Activated CD8-positive, alpha-beta T cell treated with anti-CD3 and anti-CD28 coated beads, Interleukin-2, amount 10 ng/mL, durations not matched to agents 7 days and 5 days (primary cell): Measurements from ENCODE around the gene CD200. TPM values are rescaled to one million over a fixed set of nuclear protein-coding genes. Genes with fewer than 3 reads are reported as not detected.

ENCODE experiments used
- ATAC-seq: fragments of 150-1000 bp; cut with Tn5 transposase; one replicate; pipeline ENCODE4 v1.10.0; 2021; ENCODE audit warnings: moderate library complexity
- CTCF ChIA-PET: fragments of 350-600 bp; sonication (Branson Sonifier 250); formaldehyde crosslinking; loops from one replicate; lab custom pipeline; 2021; ENCODE audit warnings: antibody characterized with exemption; lab: Charles Lee
- POLR2A ChIA-PET: fragments of 350-600 bp; sonication (Branson Sonifier 250); formaldehyde crosslinking; loops from one replicate; lab custom pipeline; 2021; ENCODE audit warnings: antibody characterized with exemption; lab: Charles Lee
- DNase-seq: peaks from one replicate; pipeline ENCODE4 v3.0.0-alpha.2; 2020
- H3K27ac Mint-ChIP-seq: one replicate; pipeline ENCODE4 v1.8.0; 2021; ENCODE audit warnings: mild to moderate bottlenecking, mixed read lengths
- H3K27me3 Mint-ChIP-seq: one replicate; pipeline ENCODE4 v1.8.0; 2021; ENCODE audit warnings: low read depth, mixed read lengths
- H3K36me3 Mint-ChIP-seq: one replicate; pipeline ENCODE4 v1.8.0; 2021; ENCODE audit warnings: low read depth, mixed read lengths
- H3K4me1 Mint-ChIP-seq: one replicate; pipeline ENCODE4 v1.8.0; 2021; ENCODE audit warnings: low read depth, mixed read lengths
- H3K4me3 Mint-ChIP-seq: one replicate; pipeline ENCODE4 v1.8.0; 2021; ENCODE audit warnings: mild to moderate bottlenecking, mixed read lengths
- H3K9me3 Mint-ChIP-seq: one replicate; pipeline ENCODE4 v1.8.0; 2022; ENCODE audit warnings: mixed read lengths; ENCODE audit not compliant: insufficient read depth
- total RNA-seq, 2 experiments: library from RNA; stranded (reverse); gene quantifications; one replicate each; pipeline ENCODE4 v1.2.3, GENCODE V29; 2021

Gene CD200
- 1 to 10 TPM in 1 of 2 experiments, under 1 TPM in 1; 0.86 to 1.4 TPM for total RNA-seq

GRCh38 chr3:112333002-112333380 is at the start of gene CD200:
Gene CD200, plus strand, starts transcription at chr3:112333156. Its CDS starts 57 bp downstream, at chr3:112333213.
- no peaks in the 10 kb centered on the region for H3K36me3 Mint-ChIP-seq
- peak; percentile 49 for DNase-seq
- no peaks in the 10 kb centered on the region for H3K27me3 Mint-ChIP-seq
- CTCF ChIA-PET = interaction anchor here (0.8 to 2.8 kb wide), 26 partner anchors 13 to 227 kb away, joined by 3 to 24 read pairs (median 5); partner anchors contain the start of genes BTLA and SLC9C1
- ATAC-seq = peak; percentile 87
- no peaks in the 10 kb centered on the region for H3K9me3 Mint-ChIP-seq
- peaks cover 32% of the 10 kb centered on the region for H3K4me1 Mint-ChIP-seq
- POLR2A ChIA-PET = interaction anchor here (0.7 to 1.5 kb wide), 7 partner anchors 11 to 229 kb away, joined by 3 to 6 read pairs (median 4); partner anchors contain the start of genes ATG3, BTLA and SLC35A5
- H3K27ac Mint-ChIP-seq = peak within 1 kb of the TSS; percentile 78
- peak within 1 kb of the TSS; percentile 84 for H3K4me3 Mint-ChIP-seq

- ATAC-seq = no peak
- Mint-ChIP-seq H3K27ac (no peak overlapping the region), H3K9me3 (no peaks in the 10 kb centered on the region), H3K4me1 (peaks cover 5% of the 10 kb centered on the region), H3K4me3 (no peak overlapping the region), H3K27me3 (peaks cover 2% of the 10 kb centered on the region), H3K36me3 (no peaks in the 10 kb centered on the region)
- no peak for DNase-seq
- ChIA-PET POLR2A (no interaction called here), CTCF (interaction anchor here (1.1 to 1.5 kb wide), 3 partner anchors 9 to 177 kb away, joined by 3 to 9 read pairs (median 3); no protein-coding TSS in a partner anchor)
Measured at GRCh38 chr3:112289011-112289410, 43.9 kb upstream of the CD200 start.

DNA sequence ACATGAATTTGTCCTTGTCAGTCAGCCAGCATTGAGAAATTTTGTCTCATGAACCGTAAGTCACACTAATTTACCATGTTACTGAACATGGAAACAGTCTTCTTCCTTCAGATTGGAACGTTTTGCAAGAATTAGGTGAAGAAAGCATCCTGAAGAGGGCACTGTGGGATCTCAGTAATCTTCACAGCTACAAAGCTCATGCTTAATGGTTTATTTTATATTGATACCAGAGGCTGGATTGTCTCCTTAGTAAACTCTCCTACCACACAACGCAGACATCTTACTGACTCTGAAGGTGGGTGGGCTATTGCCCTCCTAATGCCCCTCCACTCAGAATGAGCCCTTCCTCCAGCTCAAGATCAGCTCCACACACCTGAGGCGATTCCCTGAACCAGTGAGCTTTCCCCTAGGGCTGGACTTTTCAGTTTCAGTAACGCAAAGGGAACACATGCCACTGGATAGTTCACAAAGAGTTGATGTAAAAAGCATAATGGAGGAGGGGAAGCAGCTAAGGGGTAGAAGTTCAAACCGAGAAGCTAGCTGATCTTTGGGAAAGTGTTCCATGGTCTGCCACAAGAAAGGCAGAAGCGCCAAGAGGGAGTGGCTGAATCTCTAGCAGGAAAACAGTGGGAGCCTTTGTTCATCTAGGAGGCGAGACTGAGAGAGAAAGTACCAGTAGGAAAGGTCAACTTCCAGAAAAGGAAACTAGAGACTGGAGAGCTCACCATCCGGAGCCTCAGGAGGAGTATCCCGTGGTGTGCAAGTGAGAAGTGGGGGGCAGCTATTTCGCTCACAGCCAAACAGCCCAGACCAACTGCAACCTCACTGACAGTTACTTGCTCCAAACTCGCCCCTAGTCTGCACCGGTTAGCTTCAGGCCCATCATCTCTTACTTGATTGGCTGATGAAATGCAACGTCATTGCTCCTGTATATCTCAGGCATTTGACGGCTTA is 39.3 kb upstream of the CD200 start, which contains the start of gene SLC9C1:
Gene SLC9C1 (minus strand): TSS at position 849 of the 954 bp plus-strand sequence. CDS start 7,425 bp downstream, outside the sequence.
- Mint-ChIP-seq H3K4me3 (peak within 1 kb of the TSS; percentile 30), H3K9me3 (no peaks in the 10 kb centered on the region), H3K27me3 (peaks cover 2% of the 10 kb centered on the region), H3K36me3 (no peaks in the 10 kb centered on the region), H3K27ac (peak within 1 kb of the TSS; percentile 62), H3K4me1 (peaks cover 22% of the 10 kb centered on the region)
- CTCF ChIA-PET = interaction anchor here (0.7 to 5.8 kb wide), 53 partner anchors 10 to 685 kb away, joined by 3 to 67 read pairs (median 4); partner anchors contain the start of genes ATG3, CD200 and SLC35A5
- peak; percentile 68 for DNase-seq
- POLR2A ChIA-PET = interaction anchor here (0.8 kb wide), 1 partner anchor 40 kb away, joined by 4 read pairs; the partner anchor contains the start of gene CD200
- ATAC-seq = peak; percentile 74

GRCh38 chr3:112297714-112298113 is 35.2 kb upstream of the CD200 start:
- H3K4me3 Mint-ChIP-seq = peak overlapping the region; percentile 43
- CTCF ChIA-PET = interaction anchor here (0.8 to 5.8 kb wide), 2 partner anchors 12 to 187 kb away, joined by 3 to 67 read pairs; no protein-coding TSS in a partner anchor
- H3K36me3 Mint-ChIP-seq = no peaks in the 10 kb centered on the region
- peaks cover 25% of the 10 kb centered on the region for H3K4me1 Mint-ChIP-seq
- peak overlapping the region; percentile 27 for H3K27ac Mint-ChIP-seq
- no peaks in the 10 kb centered on the region for H3K27me3 Mint-ChIP-seq
- DNase-seq = no peak
- POLR2A ChIA-PET = no interaction called here
- H3K9me3 Mint-ChIP-seq = no peaks in the 10 kb centered on the region
- ATAC-seq = no peak

DNA sequence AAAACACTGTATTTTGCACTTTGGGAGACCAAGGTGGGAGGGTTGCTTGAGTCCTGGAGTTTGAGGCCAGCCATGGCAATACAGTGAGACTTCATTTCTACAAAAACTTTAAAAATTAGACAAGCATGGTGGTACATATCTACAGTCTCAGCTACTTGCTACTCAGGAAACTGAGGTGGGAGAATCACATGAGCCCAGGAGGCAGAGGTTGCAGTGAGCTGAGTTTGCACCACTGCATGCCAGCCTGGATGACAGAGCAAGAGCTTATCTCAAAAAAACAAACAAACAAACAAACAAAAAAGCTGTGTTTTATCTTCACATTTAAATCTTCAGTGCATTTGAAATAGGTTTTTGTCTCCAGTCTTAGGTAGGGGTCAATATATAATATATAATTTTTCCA is 34.2 kb upstream of the CD200 start:
- H3K36me3 Mint-ChIP-seq = no peaks in the 10 kb centered on the region
- DNase-seq (no peak), ATAC-seq (no peak)
- H3K9me3 Mint-ChIP-seq = no peaks in the 10 kb centered on the region
- no peaks in the 10 kb centered on the region for H3K27me3 Mint-ChIP-seq
- H3K4me1 Mint-ChIP-seq = peaks cover 20% of the 10 kb centered on the region
- no peak overlapping the region for H3K27ac Mint-ChIP-seq
- no peak overlapping the region for H3K4me3 Mint-ChIP-seq
- ChIA-PET POLR2A (no interaction called here), CTCF (interaction anchor here (0.6 to 2.2 kb wide), 8 partner anchors 10 to 187 kb away, joined by 3 to 11 read pairs (median 3); no protein-coding TSS in a partner anchor)

DNA sequence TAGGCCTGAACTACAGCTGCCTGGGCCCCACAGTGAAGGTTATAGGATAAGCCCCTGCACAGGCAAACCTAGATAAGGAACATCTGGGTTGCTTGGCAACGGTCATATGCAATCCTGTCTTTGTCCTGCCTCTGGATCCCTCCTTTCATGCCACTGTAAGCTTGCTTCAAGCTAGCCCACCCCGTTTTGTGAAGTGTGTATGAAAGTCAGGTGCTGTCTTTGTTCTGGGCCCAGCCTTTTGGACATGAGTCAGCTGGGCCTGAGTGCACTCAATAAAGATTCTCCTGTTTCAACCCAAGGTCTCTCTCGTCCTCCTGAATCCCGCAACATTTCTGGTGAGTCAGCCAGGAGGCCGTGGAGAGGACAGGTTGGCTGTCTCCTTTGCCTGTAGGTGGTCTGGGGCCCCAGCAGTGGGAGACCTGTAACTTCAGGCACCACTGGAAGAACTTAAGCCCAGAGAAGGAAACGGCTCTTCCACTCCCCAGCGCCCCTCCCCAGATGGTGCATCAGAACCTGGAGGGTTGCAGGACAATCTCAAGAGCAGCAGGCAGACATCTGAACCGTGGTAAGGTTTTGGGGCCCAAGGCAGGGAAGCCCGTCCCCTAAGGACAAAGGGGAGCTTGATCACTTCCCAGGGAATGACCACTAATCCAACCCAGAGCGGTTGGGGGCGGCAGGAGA is 30.7 kb upstream of the CD200 start:
- CTCF ChIA-PET = interaction anchor here (4.8 kb wide), 1 partner anchor 9 kb away, joined by 55 read pairs; the partner anchor contains the start of gene SLC9C1
- Mint-ChIP-seq H3K27ac (no peak overlapping the region), H3K36me3 (no peaks in the 10 kb centered on the region), H3K9me3 (no peaks in the 10 kb centered on the region), H3K4me1 (peaks cover 15% of the 10 kb centered on the region), H3K27me3 (no peaks in the 10 kb centered on the region), H3K4me3 (no peak overlapping the region)
- ATAC-seq (no peak), DNase-seq (no peak)
- POLR2A ChIA-PET = no interaction called here

GRCh38 chr3:112302881-112303763 is 29.8 kb upstream of the CD200 start:
- Mint-ChIP-seq H3K4me3 (no peak overlapping the region), H3K4me1 (peaks cover 8% of the 10 kb centered on the region), H3K9me3 (no peaks in the 10 kb centered on the region), H3K27me3 (no peaks in the 10 kb centered on the region), H3K36me3 (no peaks in the 10 kb centered on the region), H3K27ac (no peak overlapping the region)
- DNase-seq = peak; percentile 41
- peak; percentile 69 for ATAC-seq
- ChIA-PET CTCF (interaction anchor here (0.6 to 4.8 kb wide), 12 partner anchors 10 to 431 kb away, joined by 3 to 55 read pairs (median 4); partner anchors contain the start of genes CD200 and SLC9C1), POLR2A (interaction anchor here (0.7 to 1.0 kb wide), 2 partner anchors 257 to 263 kb away, joined by 3 to 4 read pairs; no protein-coding TSS in a partner anchor)

DNA sequence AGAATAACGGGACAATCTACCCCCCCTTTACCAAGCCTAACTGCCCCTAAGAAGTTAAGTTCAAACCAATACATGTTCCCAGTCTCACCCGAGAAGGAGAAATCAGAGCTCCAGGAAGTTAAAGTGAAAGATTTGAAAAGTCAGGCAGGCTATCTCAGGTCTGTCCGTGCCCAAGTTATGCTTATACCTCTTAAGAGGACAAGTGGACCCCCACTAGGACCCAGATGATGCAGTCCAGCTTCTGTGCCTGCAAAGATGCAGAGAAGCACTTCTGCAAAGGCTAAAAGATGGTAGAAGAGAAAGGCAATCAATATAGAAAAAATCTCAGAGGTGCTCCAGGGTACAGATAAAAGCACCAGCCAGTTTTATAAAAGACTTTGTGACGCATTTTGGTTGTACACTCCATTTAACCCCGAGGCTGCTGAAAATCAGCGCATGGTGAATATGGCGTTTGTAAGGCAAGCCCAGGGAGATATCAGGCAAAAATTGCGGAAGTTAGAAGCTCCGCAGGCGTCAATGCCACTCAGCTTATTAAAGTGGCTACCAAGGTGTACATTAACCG is 29.1 kb upstream of the CD200 start:
- Mint-ChIP-seq H3K4me3 (no peak overlapping the region), H3K9me3 (no peaks in the 10 kb centered on the region), H3K4me1 (peaks cover 1% of the 10 kb centered on the region), H3K27ac (no peak overlapping the region), H3K27me3 (no peaks in the 10 kb centered on the region), H3K36me3 (no peaks in the 10 kb centered on the region)
- CTCF ChIA-PET = interaction anchor here (0.6 to 4.8 kb wide), 17 partner anchors 10 to 431 kb away, joined by 3 to 55 read pairs (median 3); partner anchors contain the start of genes CD200 and SLC9C1
- DNase-seq = no peak
- ATAC-seq = peak; percentile 57
- POLR2A ChIA-PET = interaction anchor here (0.7 to 1.5 kb wide), 3 partner anchors 16 to 262 kb away, joined by 3 to 5 read pairs (median 4); no protein-coding TSS in a partner anchor

DNA sequence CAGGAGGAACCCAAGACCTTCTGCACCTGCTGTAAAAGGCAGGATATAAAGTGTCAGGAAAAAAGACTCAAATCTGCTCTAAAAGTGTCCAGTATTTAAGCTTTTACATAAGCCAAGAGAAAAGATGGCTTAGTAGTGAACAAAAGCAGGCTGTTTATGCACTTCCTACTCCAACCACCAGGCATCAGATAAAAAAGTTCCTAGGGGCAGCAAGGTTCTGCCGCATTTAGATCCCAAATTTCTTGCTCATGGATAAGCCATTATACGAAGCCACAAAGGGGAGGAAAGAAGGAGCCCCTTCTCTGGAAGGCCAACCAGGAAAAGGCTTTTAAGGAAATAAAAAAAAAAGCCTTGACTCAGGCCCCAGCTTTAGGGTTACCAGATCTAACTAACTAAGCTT is 28.3 kb upstream of the CD200 start:
- Mint-ChIP-seq H3K9me3 (no peaks in the 10 kb centered on the region), H3K27ac (no peak overlapping the region), H3K4me3 (no peak overlapping the region), H3K36me3 (no peaks in the 10 kb centered on the region), H3K27me3 (no peaks in the 10 kb centered on the region), H3K4me1 (no peaks in the 10 kb centered on the region)
- CTCF ChIA-PET = interaction anchor here (0.8 to 4.8 kb wide), 23 partner anchors 11 to 261 kb away, joined by 3 to 55 read pairs (median 3); partner anchors contain the start of genes BTLA, CD200 and SLC9C1
- ATAC-seq = no peak
- no peak for DNase-seq
- POLR2A ChIA-PET = interaction anchor here (0.7 to 1.5 kb wide), 2 partner anchors 15 to 29 kb away, joined by 3 to 5 read pairs; partner anchors contain the start of gene CD200

DNA sequence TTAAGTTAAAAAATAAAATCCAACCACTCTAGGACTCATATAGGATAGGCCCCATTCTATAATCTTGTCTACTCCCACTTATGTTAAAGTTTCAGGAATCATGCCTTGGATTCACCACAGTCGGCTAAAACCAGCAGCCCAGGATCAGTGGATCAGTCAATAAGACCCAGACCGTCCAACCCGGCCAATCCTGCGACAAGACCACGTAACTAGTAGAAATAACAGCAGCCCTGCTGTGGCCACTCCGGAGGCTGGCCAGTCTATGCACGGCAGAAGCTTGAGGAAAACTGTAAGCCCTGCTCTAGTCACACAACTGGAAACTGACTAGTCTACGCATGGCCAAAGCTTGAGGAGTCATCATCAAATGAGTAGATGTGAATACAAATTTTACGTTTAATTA is 26.1 kb upstream of the CD200 start:
- ChIA-PET POLR2A (no interaction called here), CTCF (interaction anchor here (0.6 to 1.4 kb wide), 2 partner anchors 14 to 195 kb away, joined by 3 read pairs; no protein-coding TSS in a partner anchor)
- H3K4me3 Mint-ChIP-seq = no peak overlapping the region
- no peaks in the 10 kb centered on the region for H3K4me1 Mint-ChIP-seq
- no peaks in the 10 kb centered on the region for H3K27me3 Mint-ChIP-seq
- H3K27ac Mint-ChIP-seq = no peak overlapping the region
- H3K9me3 Mint-ChIP-seq = no peaks in the 10 kb centered on the region
- no peak for ATAC-seq
- no peak for DNase-seq
- no peaks in the 10 kb centered on the region for H3K36me3 Mint-ChIP-seq
